HG03520 (cell line): ENCODE measurements around the gene USP9X.
"Not testable (repeated sequence)": the region's sequence is repeated elsewhere in the genome, so short reads cannot be mapped to it uniquely, and the experiment has no call there.

ENCODE experiments used
- ATAC-seq: cut with Tn5 transposase; IDR thresholded peaks from one replicate; pipeline ENCODE4 v1.9.1; 2021; ENCODE audit warnings: mild to moderate bottlenecking, moderate library complexity; ENCODE audit not compliant: unreplicated experiment

The USP9X gene

DNA sequence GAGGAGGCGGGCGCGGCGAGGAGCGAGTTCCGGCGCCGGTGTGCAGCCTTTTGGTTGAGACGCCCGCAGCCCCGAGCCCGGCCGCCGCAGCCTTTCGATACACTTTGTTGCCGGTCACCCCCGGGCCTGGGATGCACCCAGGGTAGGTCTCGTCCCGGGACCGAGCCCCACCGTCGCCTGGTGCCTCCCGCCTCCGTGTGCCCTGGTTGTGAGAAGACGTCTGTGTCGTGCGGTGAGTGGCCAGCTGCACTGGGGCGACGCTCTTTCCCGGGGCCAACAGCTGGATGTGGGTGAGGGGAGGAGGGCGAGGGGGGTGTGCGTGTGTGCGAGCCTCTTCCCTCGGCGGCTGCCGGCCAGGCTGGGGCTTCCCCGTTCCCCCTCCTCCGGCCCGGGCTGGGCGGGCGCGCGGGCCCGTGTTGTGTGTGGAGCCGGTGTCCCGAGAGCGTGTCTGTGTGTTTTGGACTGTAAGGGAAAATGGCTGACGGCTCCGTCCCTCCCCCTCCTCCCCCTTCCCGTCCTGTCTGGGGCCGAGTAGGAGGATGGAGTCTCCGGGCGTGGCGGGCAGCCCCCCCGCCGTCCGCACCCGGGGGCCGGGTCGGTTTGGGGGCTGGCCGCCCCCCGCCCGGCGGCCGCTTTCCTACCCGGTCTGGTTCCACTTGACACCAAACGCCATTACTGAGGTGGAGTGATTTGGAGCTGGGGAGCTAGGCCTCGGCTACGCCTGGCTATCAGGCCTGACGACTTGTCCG, 807 bp downstream of the USP9X start:
- peak; percentile 9 for ATAC-seq

GRCh38 chrX:41086627-41086932, 1.3 kb downstream of the USP9X start:
- ATAC-seq = no peak

DNA sequence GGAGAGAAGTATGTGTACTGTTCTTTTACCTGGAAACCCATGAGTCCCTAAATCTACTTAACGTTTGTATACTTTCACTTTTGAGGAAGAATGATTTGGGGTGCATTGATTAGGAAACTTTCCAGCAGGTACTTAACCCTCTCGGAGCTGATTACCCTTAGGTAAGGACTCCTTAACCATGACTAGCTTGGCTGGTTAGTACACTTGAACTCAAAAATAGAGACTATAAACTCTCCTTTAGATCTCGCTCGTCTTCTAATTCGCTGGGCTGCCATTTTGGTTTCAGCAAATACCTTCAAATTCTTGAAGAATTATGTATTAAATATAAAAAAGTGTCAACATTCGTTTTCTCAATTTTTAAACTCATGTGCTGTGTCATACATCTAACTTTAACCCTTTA, 2.0 kb downstream of the USP9X start:
- no peak for ATAC-seq

DNA sequence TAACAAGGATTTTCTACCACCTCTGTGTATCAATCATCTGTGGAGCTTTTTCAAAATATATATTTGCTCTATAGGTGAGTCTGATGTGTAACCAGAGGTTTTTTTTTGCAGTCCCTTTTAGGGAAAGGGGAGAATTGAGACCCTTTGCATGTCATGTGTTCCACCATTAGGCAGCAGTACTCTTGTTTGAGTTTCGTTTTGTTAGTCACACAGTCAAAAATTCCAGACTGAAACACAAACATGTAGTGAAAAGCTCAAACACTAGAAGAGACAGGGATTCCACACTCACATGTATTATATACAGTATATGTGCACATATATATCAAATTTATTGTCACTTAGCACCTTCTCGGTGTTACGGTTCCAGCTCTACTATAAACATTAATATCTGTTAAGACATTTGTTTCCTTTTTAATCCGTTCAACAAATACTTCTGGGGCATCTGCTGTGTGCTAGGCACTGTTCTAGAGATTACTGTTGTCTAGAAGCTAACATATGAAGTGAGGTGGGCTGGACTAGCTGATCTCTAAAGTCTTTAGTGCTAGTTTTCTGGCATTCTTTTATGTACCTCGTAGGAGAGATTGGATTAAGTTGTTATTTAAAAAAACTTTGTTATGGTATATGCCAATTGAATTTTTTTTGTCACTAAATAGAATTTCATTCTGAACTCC, 5.5 kb downstream of the USP9X start:
- ATAC-seq = no peak

- no peak for ATAC-seq
Measured at GRCh38 chrX:41092776-41093175, 7.5 kb downstream of the USP9X start.

- no peak for ATAC-seq
Measured at GRCh38 chrX:41095174-41095573, 9.9 kb downstream of the USP9X start.

DNA sequence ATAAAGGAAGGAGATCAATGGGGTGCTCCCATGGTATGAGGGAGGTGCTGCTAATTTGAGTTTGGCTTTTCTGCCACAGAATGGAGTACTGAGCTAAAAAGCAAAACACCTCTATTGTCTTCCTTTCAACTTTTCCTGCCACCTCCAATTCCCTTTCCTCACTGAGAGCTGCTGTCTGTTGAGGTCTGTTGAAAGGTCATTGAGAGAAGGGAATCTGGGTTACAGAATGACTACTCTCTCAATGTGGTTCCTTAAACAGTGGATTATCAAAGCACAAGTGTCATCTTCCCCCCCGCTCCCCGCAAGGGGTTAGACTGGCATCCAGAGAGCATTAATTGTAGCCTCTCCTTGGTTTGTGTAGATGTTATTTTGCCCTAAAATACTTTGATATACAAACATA, 10.7 kb downstream of the USP9X start:
- ATAC-seq = no peak

DNA sequence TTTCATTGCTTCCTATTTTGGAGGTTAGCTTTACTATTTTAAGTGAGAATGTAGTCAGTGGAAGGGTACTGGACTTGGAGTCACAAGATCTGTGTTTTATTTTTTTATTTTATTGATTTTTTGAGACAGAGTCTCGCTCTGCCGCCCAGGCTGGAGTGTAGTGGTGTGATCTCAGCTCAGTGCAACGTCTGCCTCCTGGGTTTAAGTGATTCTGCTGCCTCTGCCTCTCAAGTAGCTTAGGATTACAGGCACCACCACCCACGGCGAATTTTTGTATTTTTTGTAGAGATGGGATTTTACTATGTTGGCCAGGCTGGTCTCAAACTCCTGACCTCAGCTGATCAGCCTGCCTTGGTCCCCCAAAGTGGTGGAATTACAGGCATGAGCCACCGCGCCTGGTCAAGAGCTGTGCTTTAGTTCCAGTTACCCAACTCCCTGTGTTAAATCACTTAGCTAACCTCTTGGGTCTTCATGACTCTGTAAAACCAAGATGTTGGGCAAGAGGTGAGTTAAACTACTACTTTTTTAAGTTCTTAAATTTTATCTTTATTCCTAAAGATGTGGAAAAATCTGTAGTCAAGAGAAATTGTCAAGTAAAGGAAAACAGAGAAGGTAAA, 11.2 kb downstream of the USP9X start:
- no peak for ATAC-seq

- ATAC-seq = no peak
Measured at GRCh38 chrX:41097326-41097725, 12.1 kb downstream of the USP9X start.

DNA sequence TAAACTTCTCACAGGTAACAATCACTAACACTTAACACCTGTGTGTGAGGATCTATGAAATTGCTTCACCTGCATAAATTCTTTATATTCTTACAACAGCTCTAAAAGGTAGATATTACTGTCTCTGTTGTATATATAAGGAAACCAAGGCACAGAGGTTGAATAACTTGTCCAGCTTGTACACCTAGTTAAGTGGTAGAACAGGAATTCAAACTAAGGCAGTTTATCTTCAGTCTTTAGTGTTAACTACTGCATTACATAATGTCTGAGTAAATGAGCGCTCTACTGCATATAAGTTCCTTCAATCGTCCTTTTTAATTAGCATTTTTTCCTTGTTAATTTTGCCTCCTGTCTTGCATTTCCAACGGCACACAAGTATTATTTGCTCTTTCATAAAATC, 15.0 kb downstream of the USP9X start:
- ATAC-seq = no peak

- no peak for ATAC-seq
Measured at GRCh38 chrX:41100819-41101218, 15.6 kb downstream of the USP9X start.

GRCh38 chrX:41105005-41105404, 19.8 kb downstream of the USP9X start:
- ATAC-seq = no peak

DNA sequence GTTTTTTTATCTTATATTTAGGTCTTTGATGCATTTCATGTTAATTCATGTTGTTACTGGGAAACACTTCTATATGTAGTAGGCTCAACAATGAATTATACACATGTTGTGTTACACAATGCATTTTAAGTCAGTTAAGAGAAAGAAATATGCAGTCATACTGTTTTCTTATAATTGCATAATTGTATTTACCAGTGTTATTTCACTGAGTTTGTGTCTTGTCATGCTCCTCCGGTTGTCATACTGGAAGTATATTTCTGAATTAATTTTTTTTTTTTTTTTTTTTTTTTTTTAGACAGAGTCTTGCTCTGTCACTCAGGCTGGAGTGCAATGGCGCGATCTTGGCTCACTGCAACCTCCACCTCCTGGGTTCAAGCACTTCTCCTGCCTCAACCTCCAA, 21.0 kb downstream of the USP9X start:
- not testable (repeated sequence) for ATAC-seq

DNA sequence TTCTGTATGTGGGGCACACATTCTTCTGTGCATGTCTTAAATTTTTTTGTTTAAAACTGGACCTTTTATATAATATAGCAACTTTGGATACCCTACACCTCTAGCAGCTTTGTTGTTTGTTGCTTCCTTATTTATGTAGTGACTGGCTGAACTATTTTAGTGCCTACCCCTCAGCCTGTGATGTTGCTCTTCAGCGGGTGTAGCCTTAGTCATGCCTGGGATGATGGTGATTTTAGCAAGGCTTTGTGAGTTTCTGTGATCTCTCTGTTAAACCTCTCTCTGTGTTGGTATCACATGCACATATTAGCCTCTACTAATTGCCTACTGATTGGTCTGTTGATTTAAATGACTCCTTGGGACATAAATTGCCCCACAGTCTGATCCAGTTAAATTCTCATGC, 22.8 kb downstream of the USP9X start:
- ATAC-seq = no peak

DNA sequence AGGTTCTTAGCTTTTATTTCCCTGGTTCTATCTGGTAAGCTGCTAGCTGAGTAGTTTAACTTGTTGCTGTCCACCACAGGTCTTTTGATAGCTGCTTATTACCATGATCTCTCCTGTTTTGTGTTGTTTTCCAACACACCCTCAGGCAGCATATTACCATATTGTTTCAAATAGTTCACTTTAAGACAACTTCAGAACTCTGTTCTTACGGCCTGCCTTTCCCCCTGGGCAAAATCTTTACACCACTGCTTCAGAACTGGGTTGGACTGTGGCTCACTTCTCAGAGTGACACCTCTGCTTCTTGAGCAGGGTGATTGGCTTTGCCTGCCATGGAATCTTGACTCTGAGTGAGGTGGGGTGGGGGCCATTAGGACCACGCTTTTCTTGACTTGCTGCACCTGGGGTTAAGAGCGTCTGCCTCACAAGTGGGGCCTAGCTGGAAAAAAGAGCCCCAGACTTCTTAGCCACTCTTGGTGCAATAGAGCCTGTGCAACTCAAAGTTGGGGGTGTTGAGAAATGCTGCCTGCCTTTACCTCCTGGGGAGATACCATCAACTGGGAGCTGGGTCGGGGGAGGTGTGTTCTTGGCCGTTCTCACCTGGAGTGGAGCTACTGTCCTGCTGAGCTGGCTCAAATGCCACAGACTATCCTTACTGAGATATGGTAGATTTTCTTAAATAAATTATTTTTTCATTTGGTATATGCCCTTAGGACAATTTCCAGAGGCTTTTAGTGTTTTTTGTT, 23.4 kb downstream of the USP9X start:
- no peak for ATAC-seq

- ATAC-seq = no peak
Measured at GRCh38 chrX:41110801-41111625, 25.8 kb downstream of the USP9X start.

GRCh38 chrX:41115104-41115425, 29.8 kb downstream of the USP9X start:
- not testable (repeated sequence) for ATAC-seq

DNA sequence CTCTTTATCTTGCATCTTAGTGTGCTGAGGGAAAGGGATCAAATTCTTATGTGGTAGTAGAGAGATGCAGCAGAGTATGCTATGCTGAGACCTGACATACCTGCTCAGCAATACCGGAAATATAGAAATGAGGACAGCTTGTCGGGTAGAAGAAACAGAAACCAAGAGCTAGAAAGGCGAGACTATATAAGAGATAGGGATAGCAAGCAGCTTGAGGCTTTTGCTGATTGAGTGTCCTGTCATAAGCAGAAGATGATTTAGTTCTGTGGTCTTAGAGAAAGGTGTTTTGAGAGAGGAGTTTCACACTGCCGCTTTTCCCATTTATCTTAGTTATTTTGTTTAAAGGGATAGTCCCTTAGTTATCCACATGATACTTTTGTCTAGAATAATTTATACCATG, 31.7 kb downstream of the USP9X start:
- peak; percentile 70 for ATAC-seq

DNA sequence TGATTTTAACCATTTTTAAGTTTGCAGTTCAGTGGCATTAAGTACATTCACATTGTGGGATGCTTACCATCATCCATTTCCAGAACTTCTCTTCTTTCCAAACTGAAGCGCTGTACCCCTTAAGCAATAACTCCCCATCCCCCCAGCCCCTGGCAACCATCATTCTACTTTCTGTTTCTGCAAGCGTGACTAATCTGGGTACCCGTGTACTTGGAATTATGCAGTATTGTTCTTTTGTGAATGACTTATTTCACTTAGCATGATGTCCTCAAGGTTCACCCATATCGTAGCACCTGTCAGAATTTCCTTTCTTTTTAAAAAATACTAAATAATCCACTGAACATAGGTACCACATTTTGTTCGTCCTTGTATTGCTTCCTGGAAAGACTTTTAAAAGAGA, 32.9 kb downstream of the USP9X start:
- no peak for ATAC-seq

- no peak for ATAC-seq
Measured at GRCh38 chrX:41119803-41120202, 34.6 kb downstream of the USP9X start.

DNA sequence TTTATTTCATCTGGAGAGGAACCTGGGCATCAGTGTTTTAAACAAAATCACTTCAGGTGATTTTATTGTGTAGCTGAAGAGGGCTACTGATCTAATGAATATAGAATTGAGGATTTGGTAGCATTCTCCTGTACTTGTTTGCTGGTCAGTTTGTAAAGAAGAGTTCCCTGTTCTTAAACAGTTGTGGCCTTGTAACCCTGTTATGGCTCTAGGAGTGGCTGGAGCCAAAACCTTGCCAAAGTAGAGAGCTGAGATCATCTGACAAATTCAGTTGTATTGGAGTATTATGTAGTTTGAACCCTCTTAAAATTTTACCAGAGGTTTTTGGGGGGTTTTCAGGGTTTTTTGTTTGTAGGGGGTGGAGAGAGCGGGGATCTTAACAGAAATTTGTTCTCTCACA, 36.5 kb downstream of the USP9X start:
- no peak for ATAC-seq
